ENCODE data around the gene LHFPL6.

The LHFPL6 gene

GRCh38 chr13:39602614-39603366 lies at the start of gene LHFPL6:
Gene LHFPL6 (minus strand): TSS chr13:39603193.
- peak; percentile 88 for DNase-seq

DNA sequence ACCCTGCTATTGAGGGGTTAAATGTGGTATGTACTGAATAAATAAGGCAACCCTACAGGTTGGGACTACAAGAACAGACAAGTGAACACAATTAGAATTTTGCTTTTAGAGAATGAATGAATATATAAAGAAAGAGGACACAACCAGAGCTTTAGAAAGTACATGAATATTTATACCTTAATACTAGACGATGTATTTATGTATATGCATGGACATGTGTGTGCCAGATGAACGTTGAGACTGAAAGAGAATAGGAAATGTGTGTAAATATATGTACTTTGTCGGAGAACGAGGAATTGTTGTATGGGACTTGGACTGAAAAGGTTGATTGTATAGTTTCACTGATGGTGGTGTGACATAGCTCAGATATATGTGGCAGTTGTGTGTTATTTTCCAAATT lies 43.1 kb upstream of the LHFPL6 start:
- no peak for DNase-seq

- no peak for DNase-seq
Observed at GRCh38 chr13:39641645-39642044, 38.7 kb upstream of the LHFPL6 start.

DNA sequence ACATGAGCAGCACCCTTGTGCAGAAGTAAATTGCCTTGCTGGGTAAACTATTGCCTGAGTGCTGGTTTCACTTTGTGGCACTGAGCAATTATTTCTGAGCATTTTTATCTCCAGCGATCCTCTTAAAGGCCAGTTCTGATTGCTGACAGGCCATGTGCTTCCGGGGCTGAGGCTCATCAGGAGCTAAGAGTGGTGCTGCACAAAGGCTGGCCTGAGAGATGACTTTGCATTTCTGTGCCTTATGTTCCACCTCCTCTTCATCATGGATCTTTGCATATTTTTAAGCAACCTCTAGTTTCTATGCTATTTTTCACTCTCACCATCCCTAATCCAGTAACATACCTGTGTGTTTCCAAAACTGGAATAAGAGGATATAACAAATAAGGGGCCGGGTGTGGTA lies 34.9 kb upstream of the LHFPL6 start:
- DNase-seq, result no peak

DNA sequence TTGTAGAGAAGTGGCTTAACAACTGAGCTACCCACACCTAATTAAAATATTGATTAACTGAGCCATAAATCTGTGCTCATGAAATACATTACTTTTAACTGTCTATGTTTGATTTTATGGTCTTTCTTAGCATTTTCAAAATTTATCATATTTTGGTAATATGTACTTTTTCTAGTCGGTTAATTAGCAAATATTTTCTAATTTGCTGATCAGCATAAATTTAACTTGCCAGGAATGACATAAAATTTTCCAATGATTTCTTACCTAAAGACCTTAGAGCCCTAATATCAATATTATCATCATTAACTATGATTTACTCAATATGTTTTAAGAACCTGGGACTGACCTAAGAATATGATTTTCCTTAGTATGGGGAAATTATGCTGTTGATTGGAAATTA lies 32.6 kb upstream of the LHFPL6 start:
- DNase-seq, result no peak

- DNase-seq, result no peak
Observed at GRCh38 chr13:39632994-39633393, 30.0 kb upstream of the LHFPL6 start.

DNA sequence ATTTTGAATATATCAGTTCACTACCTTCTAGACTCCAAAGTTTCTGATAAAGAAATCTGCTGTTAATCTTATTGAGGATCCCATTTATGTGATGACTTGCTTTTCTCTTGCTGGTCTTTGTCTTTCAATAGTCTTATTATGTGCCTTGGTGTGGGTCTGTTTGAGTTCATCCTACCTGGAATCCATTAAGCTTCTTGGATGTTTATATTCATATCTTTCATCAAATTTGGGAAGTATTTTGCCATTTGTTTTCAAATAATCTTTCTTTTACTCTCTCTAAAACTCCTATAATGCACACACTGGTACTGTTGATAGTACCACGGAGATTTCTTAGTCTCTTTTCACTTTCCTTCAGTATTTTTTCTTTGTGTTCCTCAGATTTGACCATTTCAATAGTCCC lies 28.3 kb upstream of the LHFPL6 start:
- no peak for DNase-seq

- DNase-seq, result no peak
Observed at GRCh38 chr13:39623466-39623865, 20.5 kb upstream of the LHFPL6 start.

DNA sequence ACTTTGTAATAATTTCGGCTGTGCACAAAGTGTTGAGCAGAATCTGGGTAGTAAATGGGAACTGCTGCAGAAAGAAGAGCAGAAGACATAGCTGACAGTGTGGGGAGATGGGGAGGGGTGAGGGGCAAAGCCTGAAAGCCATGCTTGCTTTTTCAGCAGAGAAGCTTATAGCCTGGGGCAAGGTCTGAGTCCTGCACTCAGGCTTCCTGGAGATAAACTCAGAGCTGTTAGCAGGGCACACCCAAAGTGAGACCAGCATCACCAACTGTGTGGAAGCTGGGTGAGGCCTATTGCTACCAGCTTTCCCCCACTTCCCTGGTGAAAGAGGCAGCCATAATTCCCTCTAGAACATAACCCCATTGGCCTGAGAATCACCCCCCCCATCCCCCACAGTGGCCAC lies 15.6 kb upstream of the LHFPL6 start:
- DNase-seq, result no peak

GRCh38 chr13:39616087-39616694 lies 13.2 kb upstream of the LHFPL6 start:
- peak; percentile 65 for DNase-seq

GRCh38 chr13:39612023-39612637 lies 9.1 kb upstream of the LHFPL6 start:
- DNase-seq, result peak; percentile 67

- no peak for DNase-seq
Observed at GRCh38 chr13:39607876-39608275, 4.9 kb upstream of the LHFPL6 start.

GRCh38 chr13:39605677-39606320 lies 2.8 kb upstream of the LHFPL6 start:
- no peak for DNase-seq

DNA sequence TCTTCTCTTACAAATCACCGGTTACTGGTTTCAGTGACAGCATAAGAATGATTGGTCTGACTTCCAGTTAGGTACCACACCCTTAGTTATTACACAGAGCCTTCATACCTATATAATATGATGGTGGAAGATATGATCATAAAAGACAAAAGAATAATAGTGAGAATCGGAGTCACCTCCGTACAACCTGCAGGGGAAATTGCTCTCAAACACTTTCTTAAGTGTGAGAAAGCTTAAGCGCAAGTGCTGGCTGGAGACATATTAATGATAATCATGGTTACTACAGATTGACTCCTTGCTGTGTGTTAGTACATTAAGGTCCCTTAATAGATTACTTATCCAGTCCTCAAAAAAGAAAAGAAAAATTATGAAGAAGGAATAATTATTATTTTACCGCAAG lies 1.8 kb upstream of the LHFPL6 start:
- DNase-seq, result no peak

DNA sequence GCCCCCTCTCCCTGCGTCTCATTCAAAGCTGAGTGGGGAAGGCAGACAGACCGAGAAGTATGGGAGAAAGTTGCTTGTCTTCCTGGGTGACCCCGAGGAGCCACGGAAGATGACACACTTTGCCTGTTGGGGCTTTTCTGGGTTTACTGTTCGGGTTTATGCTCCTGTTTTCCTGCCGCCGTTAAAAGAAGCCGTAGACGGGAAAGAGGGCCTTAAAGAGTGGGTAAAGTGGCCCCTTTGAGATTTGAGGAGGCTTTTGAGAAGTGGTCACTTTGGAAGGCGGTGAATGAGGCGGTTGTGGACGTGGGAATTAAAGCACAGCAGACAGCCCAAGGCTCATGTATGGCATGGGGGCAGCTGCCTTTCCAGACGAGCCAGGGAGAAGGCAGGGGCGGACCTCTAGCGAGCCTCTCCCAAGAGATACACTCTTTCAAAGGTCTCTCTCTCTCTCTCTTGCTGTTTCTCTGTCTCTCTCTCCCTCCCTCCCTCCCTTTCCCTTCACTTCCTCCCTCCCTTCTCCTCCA lies 493 bp upstream of the LHFPL6 start:
- DNase-seq, result peak; percentile 68

GRCh38 chr13:39602277-39602613 lies 748 bp downstream of the LHFPL6 start:
- DNase-seq, result no peak

GRCh38 chr13:39601636-39602035 lies 1.4 kb downstream of the LHFPL6 start:
- no peak for DNase-seq

GRCh38 chr13:39600766-39601165 lies 2.2 kb downstream of the LHFPL6 start:
- peak; percentile 42 for DNase-seq

- DNase-seq, result peak; percentile 25
Observed at GRCh38 chr13:39599842-39600241, 3.2 kb downstream of the LHFPL6 start.

GRCh38 chr13:39599012-39599411 lies 4.0 kb downstream of the LHFPL6 start:
- no peak for DNase-seq

DNA sequence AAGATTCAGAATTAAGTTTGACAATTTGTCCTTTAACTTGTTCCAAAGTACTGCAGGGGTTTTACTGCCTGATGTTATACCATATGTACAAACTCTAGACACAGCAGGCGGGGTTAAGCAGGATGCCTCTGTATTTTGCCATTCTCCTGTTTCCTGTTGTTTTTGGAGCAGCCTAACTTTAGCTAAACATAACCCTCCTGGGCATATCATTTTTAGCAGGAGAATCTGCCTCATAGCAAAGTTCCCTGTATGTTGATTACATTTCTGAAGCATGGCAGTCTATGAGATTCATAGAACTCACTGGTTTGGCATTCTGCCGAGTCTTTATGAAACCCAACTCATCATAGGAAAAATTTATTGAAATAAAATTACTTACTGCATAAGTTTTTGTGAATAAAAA lies 5.2 kb downstream of the LHFPL6 start:
- peak; percentile 52 for DNase-seq

DNA sequence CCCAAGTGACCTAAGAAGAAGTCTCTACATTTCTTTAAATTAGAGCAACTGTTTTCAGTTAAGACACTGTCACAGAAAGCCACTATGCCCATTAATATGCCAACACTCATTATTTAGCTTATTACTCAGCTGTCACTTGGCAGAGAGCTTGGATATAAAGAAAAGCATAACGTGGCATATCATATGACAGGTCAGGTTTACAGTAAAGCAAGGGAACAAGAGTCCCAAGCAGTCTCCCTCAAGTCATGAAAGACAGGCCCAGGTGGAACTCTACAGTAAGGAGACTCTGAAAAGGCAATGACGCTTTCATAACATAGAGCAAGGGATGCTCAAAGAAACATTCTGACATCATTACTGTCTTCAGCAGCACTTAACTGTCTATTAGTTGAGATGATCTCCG lies 6.3 kb downstream of the LHFPL6 start:
- no peak for DNase-seq

DNA sequence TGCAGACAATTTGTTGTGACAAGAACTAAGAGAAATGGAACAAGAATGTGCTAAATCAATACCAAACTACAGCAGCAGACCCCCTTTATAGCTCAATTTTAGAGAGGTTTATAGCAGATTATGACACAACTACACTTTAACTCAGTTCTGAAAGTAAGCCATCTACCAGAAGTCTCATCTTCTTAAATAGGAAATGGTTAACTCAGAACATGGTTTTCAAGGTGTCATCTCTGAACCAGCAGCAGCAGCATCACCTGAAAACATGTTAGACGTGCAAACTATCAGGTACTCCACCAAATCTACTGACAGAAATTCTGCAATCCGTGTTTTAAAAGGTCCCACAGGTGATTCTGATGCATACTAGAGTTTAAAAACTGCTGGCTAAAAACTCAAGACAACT lies 6.8 kb downstream of the LHFPL6 start:
- no peak for DNase-seq
